ENCODE measurements around the gene TTC6.

DNA sequence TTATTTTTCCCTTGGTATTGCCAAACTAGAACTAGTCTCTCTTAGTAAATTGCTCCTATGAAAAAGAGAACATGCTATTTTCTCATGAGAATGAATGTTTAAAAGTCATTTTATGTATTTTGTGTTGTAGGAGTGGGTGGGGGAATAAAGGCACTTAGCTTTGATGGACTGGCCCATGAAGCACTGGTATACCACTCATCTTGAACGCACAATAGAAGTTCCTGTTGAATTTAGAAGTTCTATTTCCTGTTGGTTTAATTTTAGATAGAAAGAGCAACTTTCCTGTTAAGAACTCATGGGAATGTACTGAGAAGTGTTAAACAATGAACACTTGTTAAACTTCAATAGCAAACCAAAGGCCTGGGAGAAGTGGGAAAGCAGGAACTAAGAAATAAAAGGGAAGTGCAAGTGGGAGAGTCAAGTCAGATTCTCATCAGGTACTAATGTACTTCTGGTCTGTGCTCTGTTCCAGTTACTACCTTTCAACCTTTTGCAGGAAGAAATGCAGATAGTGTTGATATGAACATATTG lies 23.1 kb downstream of the TTC6 start:
- TF ChIP-seq CTCF (IDR thresholded peaks at IDR 0.05) (no peak), ZFX (IDR thresholded peaks at IDR 0.05; ENCODE audit: borderline replicate concordance) (no peak)

All from 22Rv1 (cell line).